ENCODE data around the gene THSD4. TPM values are rescaled to one million over a fixed set of nuclear protein-coding genes. Genes with fewer than 3 reads are reported as not detected.

The THSD4 gene
- total RNA-seq, 2 experiments from 2014 or later = not detected

DNA sequence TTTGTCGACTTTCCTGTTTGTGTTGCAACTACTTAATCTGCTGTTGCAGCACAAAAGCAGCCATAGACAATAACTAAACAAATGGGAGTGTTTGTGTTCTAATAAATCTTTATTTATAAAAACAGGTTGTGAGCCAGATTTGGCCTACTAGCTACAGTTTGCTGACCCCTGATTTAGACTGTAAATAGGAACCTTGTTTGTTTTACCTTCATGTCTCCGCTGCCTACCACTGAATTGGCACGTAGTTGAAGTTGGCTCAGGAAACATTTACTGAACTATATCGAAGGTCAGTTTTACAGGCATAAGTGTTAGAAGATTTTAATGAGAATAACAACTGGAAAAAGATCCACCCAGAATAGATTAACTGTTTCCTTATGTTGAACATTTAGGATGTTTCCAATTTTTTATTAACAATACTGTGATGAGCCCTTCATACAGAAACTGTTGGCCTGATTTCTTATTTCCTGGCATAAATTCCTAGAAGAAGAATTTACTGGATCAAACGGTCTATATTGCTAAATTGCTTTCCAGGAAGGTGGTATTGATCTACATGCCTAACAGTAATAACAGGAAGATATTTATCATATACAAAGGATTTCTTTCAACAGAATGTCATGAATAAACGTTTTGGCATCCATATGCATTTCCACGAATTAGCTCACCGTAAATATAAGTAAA is 538.9 kb downstream of the THSD4 start:
- ATAC-seq (no peak), DNase-seq (no peak)
- Mint-ChIP-seq H3K27me3 (ENCODE audit: low read depth) (peaks cover 8% of the 10 kb centered on the region), H3K9me3 (ENCODE audit: insufficient read depth) (no peaks in the 10 kb centered on the region), H3K27ac (no peak overlapping the region), H3K36me3 (ENCODE audit: low read depth) (no peaks in the 10 kb centered on the region), H3K4me1 (ENCODE audit: low read depth) (no peaks in the 10 kb centered on the region), H3K4me3 (no peak overlapping the region)
- CTCF ChIA-PET = no interaction called here
- POLR2A ChIA-PET = no interaction called here

DNA sequence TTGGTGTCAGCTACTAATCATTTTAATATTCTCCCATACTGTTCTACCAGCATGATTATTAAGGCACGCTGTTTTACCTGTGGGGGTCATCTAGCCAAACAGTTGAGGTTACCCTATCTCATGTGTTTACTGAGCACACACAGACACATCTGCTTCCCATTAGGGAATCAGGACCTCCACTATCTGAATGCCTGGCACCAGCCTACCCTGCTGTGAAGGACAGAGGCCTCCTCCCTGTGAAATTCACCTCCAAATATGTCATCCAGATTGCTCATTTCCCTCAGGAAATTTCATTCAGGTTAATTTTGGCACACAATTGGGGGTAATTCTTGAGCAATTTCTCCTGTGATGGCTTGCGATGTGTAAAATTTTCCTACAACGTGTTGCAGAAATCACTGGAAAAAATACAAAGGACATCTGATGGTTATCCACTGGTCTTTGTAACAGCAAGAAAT is 539.5 kb downstream of the THSD4 start:
- ATAC-seq (no peak), DNase-seq (no peak)
- Mint-ChIP-seq H3K9me3 (ENCODE audit: insufficient read depth) (no peaks in the 10 kb centered on the region), H3K4me1 (ENCODE audit: low read depth) (no peaks in the 10 kb centered on the region), H3K36me3 (ENCODE audit: low read depth) (no peaks in the 10 kb centered on the region), H3K27me3 (ENCODE audit: low read depth) (peaks cover 6% of the 10 kb centered on the region), H3K27ac (no peak overlapping the region), H3K4me3 (no peak overlapping the region)
- ChIA-PET CTCF (no interaction called here), POLR2A (no interaction called here)

DNA sequence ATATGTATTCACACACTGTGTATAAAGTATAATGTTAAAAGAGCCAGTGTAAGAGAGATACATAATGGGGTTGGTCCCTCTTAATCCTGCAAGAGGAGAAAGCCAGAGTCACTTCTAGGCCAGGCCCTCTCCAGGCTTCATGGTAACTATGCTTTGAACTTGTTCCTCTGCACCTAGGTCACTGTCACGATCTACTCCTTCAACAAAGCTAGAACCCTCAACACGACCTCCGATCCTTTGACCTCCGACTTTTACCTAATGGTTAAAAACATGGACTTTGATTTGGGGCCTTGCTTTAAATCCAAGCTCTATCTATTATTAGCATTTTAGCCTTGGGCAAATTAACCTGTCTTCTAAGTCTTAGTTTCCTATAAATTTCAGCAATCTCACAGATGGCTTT is 541.2 kb downstream of the THSD4 start:
- POLR2A ChIA-PET = no interaction called here
- CTCF ChIA-PET = interaction anchor here (1.2 kb wide), 1 partner anchor 59 kb away, joined by 3 read pairs; no protein-coding TSS in a partner anchor

DNA sequence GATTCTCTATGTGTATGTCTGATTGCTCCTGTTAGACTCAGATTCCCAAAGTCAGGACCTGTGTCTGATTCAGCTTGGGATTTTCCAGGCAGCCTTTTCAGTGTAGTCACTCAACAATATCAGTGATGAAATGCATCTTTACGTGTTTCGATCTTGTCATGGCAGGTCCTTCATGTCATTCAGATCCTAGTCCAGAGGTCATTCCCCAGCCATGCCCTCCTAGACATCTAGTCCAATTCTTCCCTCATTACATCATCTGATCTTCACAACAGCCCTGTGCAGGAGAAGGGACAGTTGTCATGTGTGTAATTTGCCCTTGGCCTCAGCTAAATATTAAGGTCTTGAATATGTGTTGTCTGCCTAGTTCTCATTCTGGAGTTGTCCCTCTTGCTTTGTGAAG is 541.9 kb downstream of the THSD4 start:
- Mint-ChIP-seq H3K27me3 (ENCODE audit: low read depth) (peaks cover 3% of the 10 kb centered on the region), H3K9me3 (ENCODE audit: insufficient read depth) (no peaks in the 10 kb centered on the region), H3K27ac (no peak overlapping the region), H3K4me1 (ENCODE audit: low read depth) (no peaks in the 10 kb centered on the region), H3K4me3 (no peak overlapping the region), H3K36me3 (ENCODE audit: low read depth) (no peaks in the 10 kb centered on the region)
- DNase-seq = no peak
- ChIA-PET POLR2A (no interaction called here), CTCF (interaction anchor here (1.2 kb wide), 1 partner anchor 60 kb away, joined by 3 read pairs; no protein-coding TSS in a partner anchor)
- no peak for ATAC-seq

More for the DNA sequence above, 541.2 kb downstream of the THSD4 start:
- DNase-seq (no peak), ATAC-seq (no peak)
- no peak overlapping the region for H3K4me3 Mint-ChIP-seq
- H3K9me3 Mint-ChIP-seq (ENCODE audit: insufficient read depth) = no peaks in the 10 kb centered on the region
- H3K36me3 Mint-ChIP-seq (ENCODE audit: low read depth) = no peaks in the 10 kb centered on the region
- H3K27me3 Mint-ChIP-seq (ENCODE audit: low read depth) = peaks cover 3% of the 10 kb centered on the region
- no peaks in the 10 kb centered on the region for H3K4me1 Mint-ChIP-seq (ENCODE audit: low read depth)
- no peak overlapping the region for H3K27ac Mint-ChIP-seq

DNA sequence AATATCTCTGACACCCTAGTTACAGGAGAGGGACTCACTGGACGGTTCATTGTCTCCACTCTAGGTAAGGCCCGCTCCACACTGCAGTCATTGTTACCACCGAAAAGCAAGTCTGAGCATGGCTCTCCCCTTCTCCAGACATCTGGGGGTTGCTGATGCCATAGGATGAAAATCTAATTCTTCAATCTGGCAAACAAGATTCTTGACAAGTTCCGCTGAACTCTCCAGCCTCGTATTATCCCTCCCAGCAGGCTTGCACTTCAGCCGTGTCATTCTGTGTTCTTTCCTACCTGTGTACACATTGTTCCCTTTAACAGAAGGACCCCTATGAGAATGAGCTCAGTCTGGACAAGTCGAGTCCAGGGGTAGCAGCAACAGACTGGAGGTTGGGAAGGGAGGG is 542.8 kb downstream of the THSD4 start:
- DNase-seq (no peak), ATAC-seq (no peak)
- Mint-ChIP-seq H3K4me1 (ENCODE audit: low read depth) (no peaks in the 10 kb centered on the region), H3K4me3 (no peak overlapping the region), H3K27me3 (ENCODE audit: low read depth) (peaks cover 3% of the 10 kb centered on the region), H3K9me3 (ENCODE audit: insufficient read depth) (no peaks in the 10 kb centered on the region), H3K36me3 (ENCODE audit: low read depth) (no peaks in the 10 kb centered on the region), H3K27ac (no peak overlapping the region)
- ChIA-PET CTCF (no interaction called here), POLR2A (no interaction called here)

DNA sequence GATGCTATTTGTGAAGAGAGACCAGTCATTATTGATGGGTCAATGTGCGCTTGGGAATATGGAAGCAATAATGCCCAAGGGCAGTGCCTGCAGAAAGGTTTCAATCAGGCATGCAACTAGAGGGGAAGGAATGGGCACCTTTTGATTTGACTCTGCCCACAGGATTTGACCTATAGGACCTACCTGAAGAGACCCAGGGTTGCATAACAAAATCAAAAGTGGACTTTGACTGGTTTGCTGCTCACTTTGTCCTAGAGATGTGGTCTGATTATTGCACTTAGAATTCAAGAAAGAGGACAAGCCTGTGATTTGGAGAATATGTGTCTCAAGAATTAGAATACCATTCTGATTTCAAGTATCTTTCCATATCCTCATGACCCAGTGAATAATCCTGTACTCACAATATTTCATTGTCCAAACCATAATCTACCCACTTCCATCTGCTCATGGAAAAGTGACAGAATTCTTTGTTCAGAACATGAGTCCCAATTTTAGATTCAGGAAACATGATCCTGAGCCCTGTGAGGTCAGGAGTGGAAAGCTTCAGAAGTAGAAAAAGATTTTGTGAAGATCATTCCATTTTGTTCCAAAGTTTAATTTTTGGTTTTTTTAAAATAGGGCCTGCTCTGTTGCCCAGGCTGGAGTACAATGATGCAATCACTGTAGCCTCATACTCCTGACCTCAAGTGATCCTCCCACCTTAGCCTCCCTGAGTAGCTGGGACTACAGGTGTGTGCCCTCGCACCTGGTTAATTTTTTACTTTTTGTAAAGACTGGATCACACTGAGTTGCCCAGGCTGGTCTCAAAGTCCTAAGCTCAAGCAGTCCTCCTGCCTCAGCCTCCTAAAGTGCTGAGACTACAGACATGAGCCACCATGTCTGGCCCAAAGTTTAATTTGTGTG is 543.8 kb downstream of the THSD4 start:
- DNase-seq = no peak
- Mint-ChIP-seq H3K9me3 (ENCODE audit: insufficient read depth) (no peaks in the 10 kb centered on the region), H3K4me1 (ENCODE audit: low read depth) (no peaks in the 10 kb centered on the region), H3K36me3 (ENCODE audit: low read depth) (no peaks in the 10 kb centered on the region), H3K4me3 (no peak overlapping the region), H3K27me3 (ENCODE audit: low read depth) (no peaks in the 10 kb centered on the region), H3K27ac (no peak overlapping the region)
- CTCF ChIA-PET = no interaction called here
- POLR2A ChIA-PET = no interaction called here
- ATAC-seq = no peak

DNA sequence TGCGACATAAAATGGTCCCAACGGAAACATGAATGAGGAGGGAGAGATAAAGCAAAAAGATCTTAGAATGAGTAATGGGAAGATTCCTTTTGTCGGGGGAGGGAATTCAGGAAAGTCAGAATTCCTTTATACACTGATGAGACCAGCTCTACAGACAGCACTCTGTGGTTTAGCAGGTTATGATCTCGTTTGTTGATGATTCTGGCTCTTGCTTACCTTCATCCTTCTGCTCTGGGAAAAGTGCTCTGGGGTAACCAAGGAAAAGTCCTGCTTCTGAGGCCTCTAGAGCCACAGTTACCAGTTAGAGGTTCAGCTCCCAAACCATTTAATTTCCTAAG is 544.4 kb downstream of the THSD4 start:
- no peak overlapping the region for H3K27ac Mint-ChIP-seq
- no peaks in the 10 kb centered on the region for H3K4me1 Mint-ChIP-seq (ENCODE audit: low read depth)
- H3K9me3 Mint-ChIP-seq (ENCODE audit: insufficient read depth) = no peaks in the 10 kb centered on the region
- DNase-seq = no peak
- ChIA-PET CTCF (no interaction called here), POLR2A (no interaction called here)
- H3K36me3 Mint-ChIP-seq (ENCODE audit: low read depth) = no peaks in the 10 kb centered on the region
- H3K27me3 Mint-ChIP-seq (ENCODE audit: low read depth) = peaks cover 3% of the 10 kb centered on the region
- no peak for ATAC-seq
- no peak overlapping the region for H3K4me3 Mint-ChIP-seq

DNA sequence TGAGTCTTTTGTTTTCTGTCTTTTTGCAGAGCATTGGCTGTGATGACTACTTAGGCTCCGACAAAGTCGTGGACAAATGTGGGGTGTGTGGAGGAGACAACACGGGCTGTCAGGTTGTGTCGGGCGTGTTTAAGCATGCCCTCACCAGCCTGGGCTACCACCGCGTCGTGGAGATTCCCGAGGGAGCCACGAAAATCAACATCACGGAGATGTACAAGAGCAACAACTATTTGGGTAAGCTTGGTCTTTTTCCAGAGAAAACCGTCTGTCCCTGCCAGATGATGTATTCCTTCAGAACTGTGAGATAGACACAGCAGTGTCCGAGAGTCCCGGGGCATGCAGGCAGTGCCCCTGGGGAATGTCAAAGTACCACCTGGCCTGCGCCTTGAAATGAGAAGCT is 545.2 kb downstream of the THSD4 start:
- Mint-ChIP-seq H3K4me1 (ENCODE audit: low read depth) (no peaks in the 10 kb centered on the region), H3K27me3 (ENCODE audit: low read depth) (peaks cover 4% of the 10 kb centered on the region), H3K36me3 (ENCODE audit: low read depth) (no peaks in the 10 kb centered on the region), H3K9me3 (ENCODE audit: insufficient read depth) (no peaks in the 10 kb centered on the region), H3K4me3 (no peak overlapping the region), H3K27ac (no peak overlapping the region)
- ChIA-PET CTCF (interaction anchor here (1.2 kb wide), 1 partner anchor 8 kb away, joined by 3 read pairs; no protein-coding TSS in a partner anchor), POLR2A (no interaction called here)
- ATAC-seq = no peak
- no peak for DNase-seq

DNA sequence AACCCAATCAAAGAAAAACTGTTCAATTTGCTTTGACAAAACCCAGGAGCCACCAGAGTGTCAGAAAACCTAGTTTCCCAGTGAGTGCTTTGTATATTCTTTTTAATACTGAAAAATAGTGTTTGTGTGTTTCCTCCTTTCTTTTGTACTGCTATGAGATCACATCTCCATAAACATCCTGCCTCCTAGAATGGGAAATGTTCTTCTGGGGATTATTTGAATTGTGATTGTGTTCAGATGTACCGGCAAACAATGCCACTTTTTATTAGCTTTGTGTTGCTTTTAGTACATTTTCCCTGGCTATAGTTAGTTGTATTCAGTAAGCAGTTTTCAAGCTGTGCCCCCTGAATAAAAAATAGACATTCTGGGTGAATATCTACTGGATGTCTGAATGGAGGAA is 547.0 kb downstream of the THSD4 start:
- Mint-ChIP-seq H3K27ac (no peak overlapping the region), H3K4me3 (no peak overlapping the region), H3K9me3 (ENCODE audit: insufficient read depth) (no peaks in the 10 kb centered on the region), H3K36me3 (ENCODE audit: low read depth) (no peaks in the 10 kb centered on the region), H3K4me1 (ENCODE audit: low read depth) (no peaks in the 10 kb centered on the region), H3K27me3 (ENCODE audit: low read depth) (peaks cover 7% of the 10 kb centered on the region)
- ATAC-seq = no peak
- no peak for DNase-seq
- ChIA-PET POLR2A (no interaction called here), CTCF (no interaction called here)

DNA sequence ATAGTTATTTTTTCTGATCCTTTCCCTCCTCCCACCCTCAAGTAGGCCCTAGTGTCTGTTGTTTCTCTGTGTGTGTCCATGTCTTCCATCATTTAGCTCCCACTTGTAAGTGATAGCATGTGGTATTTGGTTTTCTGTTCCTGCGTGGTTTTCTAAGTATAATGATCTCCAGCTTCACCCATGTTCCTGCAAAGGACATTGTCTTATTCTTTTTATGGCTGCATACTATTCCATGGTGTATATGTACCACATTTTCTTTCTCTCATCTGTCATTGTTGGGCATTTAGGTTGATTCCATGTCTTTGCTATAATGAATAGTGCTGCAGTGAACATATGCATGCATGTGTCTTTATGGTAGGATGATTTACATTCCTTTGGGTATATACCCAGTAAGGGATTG is 549.4 kb downstream of the THSD4 start:
- DNase-seq (no peak), ATAC-seq (no peak)
- no peaks in the 10 kb centered on the region for H3K9me3 Mint-ChIP-seq (ENCODE audit: insufficient read depth)
- H3K36me3 Mint-ChIP-seq (ENCODE audit: low read depth) = no peaks in the 10 kb centered on the region
- CTCF ChIA-PET = no interaction called here
- POLR2A ChIA-PET = no interaction called here
- H3K4me3 Mint-ChIP-seq = no peak overlapping the region
- no peak overlapping the region for H3K27ac Mint-ChIP-seq
- H3K27me3 Mint-ChIP-seq (ENCODE audit: low read depth) = peaks cover 11% of the 10 kb centered on the region
- no peaks in the 10 kb centered on the region for H3K4me1 Mint-ChIP-seq (ENCODE audit: low read depth)

DNA sequence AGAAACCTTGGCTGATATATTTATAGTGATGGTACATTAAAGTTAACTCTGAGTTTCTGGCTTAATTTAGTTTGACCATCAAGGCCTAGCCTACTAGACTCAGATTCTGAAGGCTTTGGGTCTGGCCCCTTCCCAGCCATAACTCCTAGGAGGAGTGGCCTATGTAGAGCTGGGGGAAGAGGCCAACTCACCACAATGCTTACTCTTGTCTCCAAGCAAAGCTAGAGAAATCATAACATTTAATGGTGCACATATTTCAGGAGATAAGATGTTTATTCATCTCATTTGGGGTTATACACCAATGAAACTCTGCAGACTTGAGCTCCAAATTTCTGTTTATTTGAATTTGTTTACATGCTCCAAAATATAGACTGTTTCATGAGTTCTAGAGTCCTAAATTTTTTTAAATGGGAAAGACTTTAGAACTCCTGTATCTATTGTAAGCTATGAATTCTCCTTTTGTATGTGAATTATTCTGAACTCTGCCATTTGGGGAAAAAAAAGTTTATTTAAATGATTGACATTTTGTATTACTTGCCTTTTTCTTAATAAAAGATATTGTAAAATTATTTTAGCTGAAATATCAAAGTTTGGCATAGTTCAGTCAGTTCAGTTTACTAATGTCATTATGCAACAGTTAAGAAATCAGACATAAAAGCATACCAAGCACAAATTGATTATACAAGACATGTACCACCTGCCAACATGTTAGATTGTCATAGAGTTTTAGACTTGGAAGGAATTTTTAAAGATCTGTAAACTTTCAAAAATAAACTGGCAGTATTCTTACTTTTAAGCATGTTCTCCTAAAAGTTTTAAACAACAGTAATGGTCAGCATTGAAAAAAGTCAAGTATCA is 551.7 kb downstream of the THSD4 start:
- ATAC-seq = no peak
- Mint-ChIP-seq H3K27ac (no peak overlapping the region), H3K36me3 (ENCODE audit: low read depth) (no peaks in the 10 kb centered on the region), H3K4me3 (no peak overlapping the region), H3K9me3 (ENCODE audit: insufficient read depth) (no peaks in the 10 kb centered on the region), H3K4me1 (ENCODE audit: low read depth) (no peaks in the 10 kb centered on the region), H3K27me3 (ENCODE audit: low read depth) (peaks cover 11% of the 10 kb centered on the region)
- ChIA-PET POLR2A (interaction anchor here (0.5 kb wide), 1 partner anchor 25 kb away, joined by 3 read pairs; no protein-coding TSS in a partner anchor), CTCF (interaction anchor here (1.1 kb wide), 1 partner anchor 15 kb away, joined by 3 read pairs; no protein-coding TSS in a partner anchor)
- no peak for DNase-seq

DNA sequence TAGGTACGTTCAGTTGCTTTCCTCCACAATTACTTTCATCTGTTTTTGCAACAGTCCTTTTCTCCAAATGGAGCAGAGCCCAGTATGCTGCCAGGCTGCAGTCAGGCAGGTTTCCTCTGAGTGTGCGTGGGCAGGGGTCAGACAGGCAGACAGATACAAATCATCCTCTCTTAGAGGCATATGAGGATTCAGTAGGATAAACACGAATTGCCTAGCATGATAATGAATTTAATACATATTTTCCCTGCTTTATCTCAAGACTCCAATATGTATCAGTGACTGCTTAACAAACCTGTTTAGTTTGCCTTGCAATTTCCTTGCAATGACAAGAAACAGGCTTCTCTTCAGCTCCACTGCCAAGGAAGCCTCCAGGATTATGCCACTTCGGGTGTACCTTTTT is 554.4 kb downstream of the THSD4 start:
- ATAC-seq = no peak

More for the DNA sequence above, 554.4 kb downstream of the THSD4 start:
- ChIA-PET CTCF (no interaction called here), POLR2A (no interaction called here)
- no peak overlapping the region for H3K27ac Mint-ChIP-seq
- H3K4me1 Mint-ChIP-seq (ENCODE audit: low read depth) = no peaks in the 10 kb centered on the region
- no peaks in the 10 kb centered on the region for H3K36me3 Mint-ChIP-seq (ENCODE audit: low read depth)
- DNase-seq = no peak
- H3K4me3 Mint-ChIP-seq = no peak overlapping the region
- H3K9me3 Mint-ChIP-seq (ENCODE audit: insufficient read depth) = no peaks in the 10 kb centered on the region
- H3K27me3 Mint-ChIP-seq (ENCODE audit: low read depth) = peaks cover 8% of the 10 kb centered on the region

All from activated CD8-positive, alpha-beta T cell treated with anti-CD3 and anti-CD28 coated beads, Interleukin-2, amount 10 ng/mL, durations not matched to agents 7 days and 5 days (primary cell).